ENCODE measurements around the gene CPED1. TPM values are rescaled to one million over a fixed set of nuclear protein-coding genes. Genes with fewer than 3 reads are reported as not detected.
"Not testable (repeated sequence)": the region's sequence is repeated elsewhere in the genome, so short reads cannot be mapped to it uniquely, and the experiment has no call there.

The CPED1 gene
- total RNA-seq, 1 donor from 2014 or later = not detected

DNA sequence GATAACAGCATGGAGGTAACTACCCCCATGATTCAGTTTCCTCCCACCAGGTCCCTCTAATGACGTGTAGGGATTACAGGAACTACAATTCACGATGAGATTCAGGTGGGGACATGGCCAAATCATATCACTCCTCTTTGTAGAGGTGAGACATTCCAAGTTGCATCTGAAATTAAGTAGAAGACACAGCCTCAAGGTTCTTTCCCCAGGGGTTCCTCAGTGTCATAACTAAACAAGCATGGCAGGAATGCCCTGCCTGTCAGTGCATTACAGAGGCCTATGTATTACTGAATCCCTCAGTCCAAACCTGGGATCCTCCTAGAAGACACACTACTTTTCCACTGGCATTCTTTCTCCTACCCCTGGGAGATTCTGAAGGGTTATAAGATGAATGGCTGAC, 297.7 kb downstream of the CPED1 start:
- H3K9me3 Mint-ChIP-seq (ENCODE audit: unreplicated experiment) = peaks cover 7% of the 10 kb centered on the region
- peaks cover 19% of the 10 kb centered on the region for H3K36me3 Mint-ChIP-seq (ENCODE audit: unreplicated experiment)
- peaks cover 2% of the 10 kb centered on the region for H3K27me3 Mint-ChIP-seq (ENCODE audit: unreplicated experiment)
- TF ChIP-seq, protein P1, sequence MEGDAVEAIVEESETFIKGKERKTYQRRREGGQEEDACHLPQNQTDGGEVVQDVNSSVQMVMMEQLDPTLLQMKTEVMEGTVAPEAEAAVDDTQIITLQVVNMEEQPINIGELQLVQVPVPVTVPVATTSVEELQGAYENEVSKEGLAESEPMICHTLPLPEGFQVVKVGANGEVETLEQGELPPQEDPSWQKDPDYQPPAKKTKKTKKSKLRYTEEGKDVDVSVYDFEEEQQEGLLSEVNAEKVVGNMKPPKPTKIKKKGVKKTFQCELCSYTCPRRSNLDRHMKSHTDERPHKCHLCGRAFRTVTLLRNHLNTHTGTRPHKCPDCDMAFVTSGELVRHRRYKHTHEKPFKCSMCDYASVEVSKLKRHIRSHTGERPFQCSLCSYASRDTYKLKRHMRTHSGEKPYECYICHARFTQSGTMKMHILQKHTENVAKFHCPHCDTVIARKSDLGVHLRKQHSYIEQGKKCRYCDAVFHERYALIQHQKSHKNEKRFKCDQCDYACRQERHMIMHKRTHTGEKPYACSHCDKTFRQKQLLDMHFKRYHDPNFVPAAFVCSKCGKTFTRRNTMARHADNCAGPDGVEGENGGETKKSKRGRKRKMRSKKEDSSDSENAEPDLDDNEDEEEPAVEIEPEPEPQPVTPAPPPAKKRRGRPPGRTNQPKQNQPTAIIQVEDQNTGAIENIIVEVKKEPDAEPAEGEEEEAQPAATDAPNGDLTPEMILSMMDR (IDR thresholded peaks at IDR 0.05; ENCODE audit: partially characterized antibody, unreplicated experiment) = no peak
- no peak for DNase-seq
- H3K27ac Mint-ChIP-seq (ENCODE audit: unreplicated experiment) = no peak overlapping the region
- no peaks in the 10 kb centered on the region for H3K4me1 Mint-ChIP-seq (ENCODE audit: low read depth, unreplicated experiment)
- no peak overlapping the region for H3K4me3 Mint-ChIP-seq (ENCODE audit: unreplicated experiment)

DNA sequence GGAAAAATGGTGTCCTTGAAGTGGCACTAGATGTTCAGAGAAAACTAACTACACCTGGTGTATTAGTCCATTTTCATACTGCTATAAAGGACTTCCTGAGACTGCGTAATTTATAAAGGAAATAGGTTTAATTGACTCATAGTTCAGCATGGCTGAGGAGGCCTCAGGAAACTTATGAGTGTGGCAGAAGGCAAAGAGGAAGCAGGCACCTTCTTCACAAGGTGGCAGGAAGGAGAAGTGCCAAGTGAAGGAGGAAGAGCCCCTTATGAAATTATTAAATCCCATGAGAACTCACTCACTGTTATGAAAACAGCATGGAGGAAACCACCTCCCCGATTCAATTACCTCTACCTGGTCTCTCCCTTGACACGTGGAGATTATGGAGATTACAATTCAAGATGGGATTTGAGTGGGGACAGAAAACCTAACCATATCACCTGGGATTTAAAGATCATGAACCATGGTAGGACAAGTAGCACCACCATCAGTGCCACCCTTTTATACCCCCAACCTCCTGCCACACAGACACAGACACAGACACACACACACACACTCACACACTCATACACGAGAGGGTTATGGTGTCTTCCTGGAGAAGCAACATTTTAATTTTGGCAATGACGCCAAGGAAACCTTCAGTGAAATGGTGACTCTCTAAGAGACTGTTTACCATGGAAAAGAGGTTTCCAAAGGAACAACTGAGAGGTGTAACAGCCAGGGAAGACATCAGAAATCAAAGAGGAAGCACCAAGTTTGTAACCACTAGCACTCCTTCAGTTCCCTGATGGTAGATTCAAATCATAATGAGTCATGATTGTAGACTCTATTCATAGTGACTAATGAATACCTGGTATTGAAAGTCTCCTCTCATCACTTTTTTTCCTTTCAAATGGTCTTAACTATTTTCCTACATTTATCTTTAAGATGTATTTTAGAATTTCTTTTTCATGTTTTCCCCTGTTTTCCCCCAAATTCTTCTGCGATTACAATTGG, 298.5 kb downstream of the CPED1 start:
- Mint-ChIP-seq H3K27ac (ENCODE audit: unreplicated experiment) (no peak overlapping the region), H3K4me3 (ENCODE audit: unreplicated experiment) (no peak overlapping the region), H3K4me1 (ENCODE audit: low read depth, unreplicated experiment) (no peaks in the 10 kb centered on the region), H3K27me3 (ENCODE audit: unreplicated experiment) (peaks cover 2% of the 10 kb centered on the region), H3K9me3 (ENCODE audit: unreplicated experiment) (peaks cover 7% of the 10 kb centered on the region), H3K36me3 (ENCODE audit: unreplicated experiment) (peaks cover 19% of the 10 kb centered on the region)
- DNase-seq = no peak
- TF ChIP-seq, protein P1 (IDR thresholded peaks at IDR 0.05; ENCODE audit: partially characterized antibody, unreplicated experiment) = no peak

DNA sequence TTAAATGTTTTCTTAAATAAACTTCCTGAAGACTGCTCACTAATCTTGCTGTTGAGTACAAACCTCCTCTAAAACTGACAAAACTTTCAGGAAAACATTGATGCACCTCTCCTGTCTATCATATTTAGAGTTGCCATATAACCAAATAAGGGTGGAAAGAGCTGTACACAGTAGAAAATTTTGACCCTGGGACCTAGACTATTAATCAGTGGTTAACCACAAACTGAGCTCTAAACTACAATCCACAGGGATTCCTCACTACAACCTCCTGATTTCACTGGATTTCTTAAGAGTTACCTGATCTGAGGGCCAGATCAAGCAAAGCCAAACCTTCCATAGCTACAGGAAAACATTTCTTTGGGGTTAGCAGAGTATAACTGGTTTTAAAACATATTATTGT, 300.4 kb downstream of the CPED1 start:
- no peak for DNase-seq
- Mint-ChIP-seq H3K4me3 (ENCODE audit: unreplicated experiment) (no peak overlapping the region), H3K36me3 (ENCODE audit: unreplicated experiment) (peaks cover 17% of the 10 kb centered on the region), H3K4me1 (ENCODE audit: low read depth, unreplicated experiment) (no peaks in the 10 kb centered on the region), H3K9me3 (ENCODE audit: unreplicated experiment) (peaks cover 7% of the 10 kb centered on the region), H3K27ac (ENCODE audit: unreplicated experiment) (no peak overlapping the region), H3K27me3 (ENCODE audit: unreplicated experiment) (peaks cover under 1% of the 10 kb centered on the region)
- TF ChIP-seq, protein P1 (IDR thresholded peaks at IDR 0.05; ENCODE audit: partially characterized antibody, unreplicated experiment) = no peak

DNA sequence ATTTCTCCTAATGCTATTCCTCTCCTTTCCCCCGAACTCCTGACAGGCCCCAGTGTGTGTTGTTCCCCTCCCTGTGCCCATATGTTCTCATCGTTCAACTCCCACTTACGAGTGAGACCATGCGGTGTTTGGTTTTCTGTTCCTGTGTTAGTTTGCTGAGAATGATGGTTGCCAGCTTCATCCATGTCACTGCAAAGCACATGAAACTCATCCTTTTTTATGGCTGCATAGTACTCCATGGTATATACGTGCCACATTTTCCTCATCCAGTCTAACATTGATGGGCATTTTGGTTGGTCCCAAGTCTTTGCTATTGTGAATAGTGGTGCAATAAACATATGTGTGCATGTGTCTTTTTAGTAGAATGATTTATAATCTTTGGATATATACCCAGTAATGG, 301.4 kb downstream of the CPED1 start:
- not testable (repeated sequence) for H3K27me3 Mint-ChIP-seq (ENCODE audit: unreplicated experiment); H3K27ac Mint-ChIP-seq (ENCODE audit: unreplicated experiment); H3K36me3 Mint-ChIP-seq (ENCODE audit: unreplicated experiment); H3K4me1 Mint-ChIP-seq (ENCODE audit: low read depth, unreplicated experiment); H3K9me3 Mint-ChIP-seq (ENCODE audit: unreplicated experiment); H3K4me3 Mint-ChIP-seq (ENCODE audit: unreplicated experiment); DNase-seq

DNA sequence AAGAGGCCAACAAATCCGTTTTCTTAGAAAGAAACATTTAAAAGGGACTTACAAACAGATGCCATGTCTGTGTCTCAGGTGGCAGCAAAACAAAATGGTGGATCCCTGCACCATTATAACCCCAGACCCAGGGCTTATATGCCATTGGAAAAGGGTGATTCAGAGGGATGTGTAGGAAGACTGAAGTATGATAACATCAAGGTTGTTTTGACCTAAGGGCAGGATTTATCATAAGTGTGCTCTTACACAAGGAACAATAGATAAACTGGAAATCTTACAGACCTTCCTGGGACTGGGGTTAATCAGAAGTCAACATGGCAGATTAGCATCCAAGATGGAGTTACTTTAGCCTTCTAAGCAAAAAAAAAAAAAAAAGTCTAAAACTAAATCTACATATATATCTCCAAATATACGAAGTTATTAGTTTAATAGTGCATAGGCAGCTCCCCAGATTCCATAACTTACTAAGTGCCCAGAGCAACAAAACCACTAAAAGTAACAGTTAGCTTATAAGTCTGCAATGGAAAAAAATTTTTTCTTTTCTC, 306.0 kb downstream of the CPED1 start:
- Mint-ChIP-seq H3K4me1 (ENCODE audit: low read depth, unreplicated experiment) (no peaks in the 10 kb centered on the region), H3K4me3 (ENCODE audit: unreplicated experiment) (no peak overlapping the region)
- TF ChIP-seq, protein P1 (IDR thresholded peaks at IDR 0.05; ENCODE audit: partially characterized antibody, unreplicated experiment) = no peak

More for the DNA sequence above, 306.0 kb downstream of the CPED1 start:
- H3K9me3 Mint-ChIP-seq (ENCODE audit: unreplicated experiment) = no peaks in the 10 kb centered on the region
- H3K36me3 Mint-ChIP-seq (ENCODE audit: unreplicated experiment) = no peaks in the 10 kb centered on the region
- H3K27me3 Mint-ChIP-seq (ENCODE audit: unreplicated experiment) = no peaks in the 10 kb centered on the region
- H3K27ac Mint-ChIP-seq (ENCODE audit: unreplicated experiment) = no peak overlapping the region
- DNase-seq = no peak
